ENCODE measurements around the gene DYNC1I1. TPM values are rescaled to one million over a fixed set of nuclear protein-coding genes. Genes with fewer than 3 reads are reported as not detected.

Gene DYNC1I1
- total RNA-seq: 51.2 TPM

GRCh38 chr7:95772298-95772770, at the start of gene DYNC1I1:
Gene DYNC1I1, plus strand, starts transcription at chr7:95772554. Its CDS starts 32,176 bp downstream, at chr7:95804730.

Other genes with a start within 250 kb of the DYNC1I1 start
- gene PDK4, start 176.0 kb upstream of the DYNC1I1 start, total RNA-seq: 8.3 TPM

Data from diencephalon (tissue), 1 donor.